Neuron (in vitro differentiated cells): ENCODE results near the gene FILIP1.
"Not testable (repeated sequence)": the region's sequence is repeated elsewhere in the genome, so short reads cannot be mapped to it uniquely, and the experiment has no call there.

Source experiments
- H2AFZ ChIP-seq: one replicate; pipeline ENCODE4 v1.6.1; 2013; ENCODE audit warnings: low read depth, mild to moderate bottlenecking, inconsistent platforms, low read length, moderate library complexity
- H3K27me3 ChIP-seq: one replicate; pipeline ENCODE4 v1.6.1; 2013; ENCODE audit warnings: low read length; ENCODE audit not compliant: insufficient read depth
- H3K36me3 ChIP-seq: one replicate; pipeline ENCODE4 v1.6.1; 2013; ENCODE audit warnings: low read length; ENCODE audit not compliant: insufficient read depth
- H3K4me1 ChIP-seq: one replicate; pipeline ENCODE4 v1.6.1; 2013; ENCODE audit warnings: low read length; ENCODE audit not compliant: insufficient read depth
- H3K4me3 ChIP-seq: 2 replicates; pipeline ENCODE4 v1.5.1; 2013; ENCODE audit warnings: mild to moderate bottlenecking, low read length, moderate library complexity
- H3K9me3 ChIP-seq: one replicate; pipeline ENCODE4 v1.6.1; 2013; ENCODE audit warnings: low read length

FILIP1 gene

GRCh38 chr6:75421316-75422023 lies 72.1 kb downstream of the FILIP1 start:
- Histone ChIP-seq H3K4me3 (no peak overlapping the region), H3K27me3 (no peaks in the 10 kb centered on the region), H3K9me3 (no peaks in the 10 kb centered on the region), H2AFZ (no peak overlapping the region), H3K4me1 (peaks cover 4% of the 10 kb centered on the region), H3K36me3 (no peaks in the 10 kb centered on the region)

GRCh38 chr6:75419980-75420379 lies 73.6 kb downstream of the FILIP1 start:
- Histone ChIP-seq H3K36me3 (no peaks in the 10 kb centered on the region), H3K4me3 (no peak overlapping the region), H3K4me1 (peaks cover 4% of the 10 kb centered on the region), H2AFZ (no peak overlapping the region), H3K27me3 (no peaks in the 10 kb centered on the region), H3K9me3 (no peaks in the 10 kb centered on the region)

GRCh38 chr6:75419416-75419815 lies 74.2 kb downstream of the FILIP1 start:
- Histone ChIP-seq H3K4me1 (peaks cover 4% of the 10 kb centered on the region), H3K4me3 (no peak overlapping the region), H3K36me3 (no peaks in the 10 kb centered on the region), H3K9me3 (no peaks in the 10 kb centered on the region), H2AFZ (no peak overlapping the region), H3K27me3 (no peaks in the 10 kb centered on the region)

GRCh38 chr6:75418233-75418632 lies 75.4 kb downstream of the FILIP1 start:
- no peaks in the 10 kb centered on the region for H3K36me3 ChIP-seq
- peaks cover 4% of the 10 kb centered on the region for H3K4me1 ChIP-seq
- no peaks in the 10 kb centered on the region for H3K9me3 ChIP-seq
- H2AFZ ChIP-seq, result no peak overlapping the region
- H3K4me3 ChIP-seq, result no peak overlapping the region
- no peaks in the 10 kb centered on the region for H3K27me3 ChIP-seq

GRCh38 chr6:75416443-75416842 lies 77.2 kb downstream of the FILIP1 start:
- Histone ChIP-seq H3K9me3 (no peaks in the 10 kb centered on the region), H2AFZ (no peak overlapping the region), H3K4me1 (peaks cover 4% of the 10 kb centered on the region), H3K36me3 (no peaks in the 10 kb centered on the region), H3K4me3 (no peak overlapping the region), H3K27me3 (no peaks in the 10 kb centered on the region)

- no peak overlapping the region for H2AFZ ChIP-seq
- no peak overlapping the region for H3K4me3 ChIP-seq
- H3K4me1 ChIP-seq, result peaks cover 4% of the 10 kb centered on the region
- H3K36me3 ChIP-seq, result no peaks in the 10 kb centered on the region
- no peaks in the 10 kb centered on the region for H3K9me3 ChIP-seq
- no peaks in the 10 kb centered on the region for H3K27me3 ChIP-seq
These were observed 77.8 kb downstream of the FILIP1 start for GRCh38 chr6:75415804-75416203.

- Histone ChIP-seq H3K27me3 (no peaks in the 10 kb centered on the region), H3K36me3 (no peaks in the 10 kb centered on the region), H3K4me1 (peaks cover 4% of the 10 kb centered on the region), H2AFZ (no peak overlapping the region), H3K4me3 (no peak overlapping the region), H3K9me3 (no peaks in the 10 kb centered on the region)
These were observed 79.1 kb downstream of the FILIP1 start for GRCh38 chr6:75414445-75415021.

GRCh38 chr6:75412969-75413662 lies 80.5 kb downstream of the FILIP1 start:
- no peak overlapping the region for H3K4me3 ChIP-seq

GRCh38 chr6:75410564-75410963 lies 83.0 kb downstream of the FILIP1 start:
- H3K36me3 ChIP-seq, H3K4me1 ChIP-seq, H3K4me3 ChIP-seq, H2AFZ ChIP-seq, H3K27me3 ChIP-seq, H3K9me3 ChIP-seq: not testable (repeated sequence)

More at GRCh38 chr6:75412969-75413662, 80.5 kb downstream of the FILIP1 start:
- no peak overlapping the region for H2AFZ ChIP-seq
- H3K36me3 ChIP-seq, result no peaks in the 10 kb centered on the region
- H3K9me3 ChIP-seq, result no peaks in the 10 kb centered on the region
- no peaks in the 10 kb centered on the region for H3K27me3 ChIP-seq
- H3K4me1 ChIP-seq, result no peaks in the 10 kb centered on the region

GRCh38 chr6:75409928-75410327 lies 83.7 kb downstream of the FILIP1 start:
- no peaks in the 10 kb centered on the region for H3K36me3 ChIP-seq

GRCh38 chr6:75409286-75409685 lies 84.3 kb downstream of the FILIP1 start:
- Histone ChIP-seq H3K27me3 (no peaks in the 10 kb centered on the region), H3K4me1 (no peaks in the 10 kb centered on the region), H2AFZ (no peak overlapping the region), H3K9me3 (no peaks in the 10 kb centered on the region), H3K36me3 (no peaks in the 10 kb centered on the region), H3K4me3 (no peak overlapping the region)

More at GRCh38 chr6:75409928-75410327, 83.7 kb downstream of the FILIP1 start:
- Histone ChIP-seq H2AFZ (no peak overlapping the region), H3K4me1 (no peaks in the 10 kb centered on the region), H3K27me3 (no peaks in the 10 kb centered on the region), H3K4me3 (no peak overlapping the region), H3K9me3 (no peaks in the 10 kb centered on the region)

- Histone ChIP-seq H3K9me3 (no peaks in the 10 kb centered on the region), H3K27me3 (no peaks in the 10 kb centered on the region), H2AFZ (no peak overlapping the region)
These were observed 90.0 kb downstream of the FILIP1 start for GRCh38 chr6:75403563-75404080.

GRCh38 chr6:75402296-75402695 lies 91.3 kb downstream of the FILIP1 start:
- Histone ChIP-seq H3K36me3 (no peaks in the 10 kb centered on the region), H2AFZ (no peak overlapping the region), H3K4me3 (no peak overlapping the region), H3K9me3 (no peaks in the 10 kb centered on the region), H3K4me1 (peaks cover 7% of the 10 kb centered on the region), H3K27me3 (no peaks in the 10 kb centered on the region)

More at GRCh38 chr6:75403563-75404080, 90.0 kb downstream of the FILIP1 start:
- Histone ChIP-seq H3K4me3 (no peak overlapping the region), H3K36me3 (no peaks in the 10 kb centered on the region), H3K4me1 (peaks cover 7% of the 10 kb centered on the region)
